Measurements from ENCODE around the gene SLC1A7.

Gene SLC1A7

GRCh38 chr1:53074313-53075154 is 67.9 kb downstream of the SLC1A7 start:
- DNase-seq = no peak

GRCh38 chr1:53073868-53074311 is 68.5 kb downstream of the SLC1A7 start:
- DNase-seq = no peak

DNA sequence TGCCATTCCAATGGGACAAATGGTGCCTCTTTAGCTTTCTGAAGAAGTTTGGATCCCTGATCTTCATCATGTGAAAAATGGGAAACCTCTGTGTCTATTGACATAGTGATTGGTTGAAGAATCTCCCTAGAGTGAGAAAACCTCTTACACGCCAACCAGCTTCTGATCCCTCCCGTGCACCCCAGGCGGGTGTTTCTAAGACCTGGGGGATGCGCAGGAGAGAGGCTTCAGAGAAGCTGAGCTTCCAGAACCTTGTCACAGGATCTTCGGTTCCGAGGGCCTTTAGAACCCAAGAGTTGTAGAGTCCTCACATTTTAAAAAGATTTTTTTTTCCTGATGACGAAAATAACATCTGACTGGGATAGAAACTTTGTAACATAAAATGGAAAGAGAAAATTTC is 69.2 kb downstream of the SLC1A7 start:
- no peak for DNase-seq

DNA sequence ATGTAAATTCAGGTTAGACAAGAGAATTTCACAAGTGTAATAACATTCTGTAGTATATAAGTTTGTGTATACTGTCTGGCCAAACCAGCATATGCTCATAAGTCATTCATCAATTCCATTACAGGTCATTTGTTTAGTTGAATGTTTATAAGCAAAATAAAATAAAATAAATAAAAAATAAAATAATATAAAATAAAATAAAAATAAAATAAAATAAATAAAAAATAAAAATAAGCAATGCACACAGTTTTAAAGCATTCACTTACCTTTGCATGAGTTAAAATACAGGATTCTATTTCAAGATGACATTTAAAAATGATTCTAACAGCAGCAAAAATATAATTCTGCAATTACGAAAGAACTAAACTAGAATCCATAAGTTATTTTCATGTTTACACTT is 70.5 kb downstream of the SLC1A7 start:
- DNase-seq = no peak

GRCh38 chr1:53071167-53071865 is 71.1 kb downstream of the SLC1A7 start:
- DNase-seq = no peak

- no peak for DNase-seq
These were observed 71.8 kb downstream of the SLC1A7 start for GRCh38 chr1:53070621-53071020.

- DNase-seq = no peak
These were observed 72.6 kb downstream of the SLC1A7 start for GRCh38 chr1:53069663-53070327.

DNA sequence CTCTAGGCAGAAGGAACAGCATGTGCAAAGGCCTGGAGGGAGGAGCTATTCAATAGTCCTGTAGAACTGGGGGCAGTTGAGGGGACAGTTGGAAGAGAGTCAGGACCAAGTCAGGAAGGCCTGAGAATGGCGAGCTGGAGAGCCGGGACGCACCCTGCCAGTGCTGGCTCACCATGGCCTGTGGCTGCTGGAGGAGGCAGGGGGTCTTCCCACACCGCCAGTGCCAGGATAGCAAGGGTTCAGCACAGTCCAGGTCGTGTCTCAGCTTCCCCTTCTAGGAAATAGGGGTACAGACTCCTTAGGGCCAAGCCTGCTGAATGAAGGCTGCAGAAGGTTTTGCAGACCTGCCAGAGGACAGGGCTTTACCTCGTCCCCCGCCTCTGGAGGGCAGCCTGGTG is 73.2 kb downstream of the SLC1A7 start:
- DNase-seq = no peak

DNA sequence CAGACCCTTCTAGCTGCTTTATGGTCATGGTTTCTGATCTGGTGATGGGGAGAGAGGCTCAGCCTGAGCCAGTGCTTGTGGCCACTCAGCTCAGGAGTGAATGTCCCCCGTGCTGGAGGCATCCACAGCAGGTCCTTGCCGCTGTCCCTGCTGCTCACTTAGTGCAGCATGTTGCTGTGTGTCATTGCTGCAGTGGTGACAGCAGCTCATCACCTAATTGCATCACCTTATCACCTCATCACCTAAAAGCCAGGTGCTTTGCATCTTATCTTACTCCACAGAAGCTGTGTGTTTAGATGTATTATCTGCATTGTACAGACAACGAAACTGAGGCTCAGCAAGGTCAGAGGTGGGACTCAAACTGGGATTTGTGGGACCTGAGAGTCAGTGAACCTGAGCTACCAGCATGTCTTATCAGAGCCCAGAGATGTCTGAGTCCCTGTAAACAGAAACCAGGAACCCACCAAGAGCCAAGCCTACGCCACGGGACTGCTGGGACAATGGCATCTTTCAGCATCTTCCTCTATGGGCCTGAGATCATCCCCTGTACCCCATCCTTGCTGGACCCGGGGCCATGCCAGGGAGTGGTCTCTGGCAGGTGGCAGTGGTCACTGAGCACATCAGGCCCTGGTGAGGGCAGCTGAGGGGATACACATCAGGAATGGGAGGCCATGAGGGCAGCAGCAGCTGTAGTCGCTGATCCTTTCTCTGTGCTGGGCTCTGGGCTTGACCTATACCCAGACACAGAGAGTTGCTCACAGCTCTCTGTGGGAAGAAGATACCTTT is 73.9 kb downstream of the SLC1A7 start:
- no peak for DNase-seq

DNA sequence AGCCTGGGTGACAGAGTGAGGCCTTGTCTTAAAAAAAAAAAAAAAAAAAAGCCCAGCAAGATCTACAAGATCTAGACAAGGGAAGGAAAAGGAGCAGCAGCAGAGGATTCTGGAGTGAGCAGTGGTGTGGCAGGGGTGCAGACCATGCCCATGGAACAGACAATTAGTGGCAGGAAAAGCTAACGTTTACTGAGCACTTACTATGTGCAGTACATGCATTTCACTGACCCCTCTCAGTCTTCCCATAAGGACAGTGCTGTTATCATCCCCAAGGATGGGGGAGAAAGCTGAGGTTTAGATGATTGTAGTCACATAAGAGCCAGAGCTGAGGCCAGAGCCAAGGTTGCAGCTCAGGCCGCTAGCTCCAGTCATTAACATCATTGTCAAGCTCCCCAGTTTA is 74.6 kb downstream of the SLC1A7 start:
- DNase-seq = no peak

DNA sequence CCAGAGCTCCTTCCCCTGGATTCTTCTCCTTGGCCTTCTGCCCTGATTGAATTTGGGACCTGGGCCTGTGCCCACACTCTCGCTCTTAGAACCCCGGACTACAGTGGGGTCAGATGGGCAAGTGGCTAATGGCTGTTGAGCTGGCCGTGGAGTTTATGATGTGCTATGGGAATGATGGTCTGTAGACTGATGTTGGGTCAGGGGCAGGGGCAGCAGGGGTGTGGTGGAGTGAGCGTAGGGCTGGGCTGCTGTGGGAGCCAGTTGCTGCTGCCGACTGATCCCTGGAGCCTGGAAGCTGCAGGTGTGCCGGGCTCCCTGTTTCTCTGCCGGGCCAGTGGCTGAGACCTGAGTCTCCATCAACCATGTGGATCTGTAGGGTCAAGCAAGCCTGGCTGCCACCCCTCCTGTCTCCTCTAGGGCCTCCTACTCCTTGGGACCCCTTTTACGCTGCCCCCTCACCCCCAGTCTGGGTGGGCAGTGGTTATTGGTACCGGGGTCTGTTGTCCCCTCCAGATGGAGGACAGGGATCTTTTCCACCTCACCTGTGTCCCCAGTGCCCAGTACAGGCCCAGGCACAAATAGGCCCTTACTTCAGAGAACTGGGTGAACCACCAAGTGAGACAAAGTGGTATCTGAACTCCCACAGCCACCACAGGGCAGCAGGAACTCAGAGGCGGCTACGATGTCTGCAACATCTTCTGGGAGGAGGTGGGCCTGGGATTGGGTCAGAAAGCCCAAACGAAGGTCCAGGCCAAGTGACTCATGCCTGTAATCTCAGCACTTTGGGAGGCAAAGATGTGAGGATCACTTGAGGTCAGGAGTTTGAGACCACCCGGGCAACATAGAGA is 75.3 kb downstream of the SLC1A7 start:
- no peak for DNase-seq

- DNase-seq = no peak
These were observed 76.0 kb downstream of the SLC1A7 start for GRCh38 chr1:53066488-53066887.

GRCh38 chr1:53065391-53065790 is 77.0 kb downstream of the SLC1A7 start:
- DNase-seq = no peak

DNA sequence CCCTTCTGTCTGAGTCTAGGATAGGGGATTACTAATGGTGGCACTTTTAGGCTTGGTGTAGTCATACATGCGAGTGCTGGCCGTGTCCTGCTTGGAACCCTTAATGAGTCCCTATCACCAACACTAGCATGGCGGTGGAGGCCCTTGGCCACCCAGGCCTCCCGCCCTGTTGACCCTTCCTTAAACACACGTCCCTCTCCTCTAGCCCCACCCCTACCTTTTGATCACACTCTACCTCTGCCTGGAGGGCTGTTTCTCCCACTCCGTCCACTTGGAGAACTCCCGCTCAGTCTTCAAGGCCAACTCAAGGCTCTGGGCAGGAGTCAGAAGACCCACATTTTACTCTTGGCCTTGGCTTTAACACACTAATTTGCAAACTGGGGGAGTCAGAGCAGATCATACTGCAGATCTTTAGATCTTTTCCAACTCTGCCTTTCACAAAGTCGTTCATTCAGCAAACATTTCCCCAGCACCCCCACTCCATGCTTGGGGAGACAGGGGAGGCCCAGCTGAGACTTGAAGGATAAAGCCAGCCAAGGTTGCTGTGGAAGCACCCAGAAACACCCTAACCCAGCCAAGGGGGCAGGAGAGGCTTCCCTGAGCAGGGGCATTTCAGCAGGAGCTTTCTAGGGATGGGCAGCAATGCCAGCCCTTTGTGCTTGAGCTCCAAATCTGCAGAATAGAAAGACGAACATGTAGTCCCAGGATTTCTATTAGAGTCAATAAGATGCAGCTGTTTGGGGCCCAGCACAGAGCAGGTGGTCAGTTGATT is 78.5 kb downstream of the SLC1A7 start:
- no peak for DNase-seq

- DNase-seq = no peak
These were observed 79.5 kb downstream of the SLC1A7 start for GRCh38 chr1:53062708-53063591.

GRCh38 chr1:53061859-53062707 is 80.4 kb downstream of the SLC1A7 start, which contains the start of gene PODN:
Gene PODN (plus strand): TSS chr1:53062213. CDS start chr1:53069856, 7,643 bp downstream.
- no peak for DNase-seq

DNA sequence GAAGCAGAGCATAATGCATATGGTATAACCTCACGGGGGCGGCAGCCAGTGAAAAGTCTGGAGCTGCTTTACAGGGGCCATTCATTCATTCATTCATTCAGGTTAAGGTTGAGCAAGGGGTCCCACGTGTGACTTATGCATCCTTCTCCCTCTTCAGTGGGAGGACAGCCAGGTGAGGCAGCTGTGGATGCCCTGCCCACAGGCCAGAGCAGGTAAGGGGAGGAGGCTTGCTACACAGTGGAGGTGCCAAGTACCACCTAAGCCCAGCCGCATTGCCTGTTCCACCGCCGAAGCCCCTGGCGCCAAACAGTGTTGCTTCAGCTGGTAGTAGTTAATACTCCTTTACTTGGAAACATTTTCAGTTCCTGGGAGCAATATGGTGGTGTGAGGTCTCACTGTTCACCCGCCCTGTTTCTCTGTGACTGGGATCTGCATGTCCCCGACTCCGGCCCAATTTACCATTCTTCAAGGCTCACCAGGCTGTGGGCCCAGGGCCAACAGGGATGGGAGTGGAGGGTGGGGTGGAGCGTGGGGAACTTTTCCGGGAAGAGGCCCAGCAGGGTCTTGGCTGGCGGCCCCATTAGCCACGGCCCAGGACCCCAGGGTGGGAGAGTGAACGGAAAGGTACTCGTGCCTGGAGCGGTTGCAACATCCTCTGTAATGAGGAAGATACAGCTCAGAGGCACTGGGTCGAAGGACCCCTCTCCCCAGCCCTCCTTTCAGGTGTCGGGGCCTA is 81.1 kb downstream of the SLC1A7 start:
- DNase-seq = no peak

DNA sequence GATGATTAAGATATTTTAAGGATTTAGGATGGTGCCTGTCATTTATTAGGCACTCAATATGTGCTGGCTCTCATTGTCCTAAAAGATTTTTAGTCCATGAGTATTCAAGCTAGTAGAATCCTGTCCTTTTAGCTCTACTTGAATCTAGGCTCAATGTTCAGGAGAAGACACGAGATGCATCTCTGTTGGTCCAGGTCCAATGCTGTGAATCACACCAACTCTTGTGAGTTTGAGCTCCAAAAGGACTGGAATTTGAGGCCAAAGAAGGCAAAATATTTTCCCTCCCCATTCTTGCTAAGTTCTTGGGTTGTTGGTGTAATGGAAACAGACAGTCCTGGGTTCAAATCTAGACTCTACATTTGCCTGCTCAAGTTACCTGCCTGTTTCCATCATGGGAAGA is 81.9 kb downstream of the SLC1A7 start:
- no peak for DNase-seq
